H9 (cell line): ENCODE measurements around the gene SMIM36. TPM values are rescaled to one million over a fixed set of nuclear protein-coding genes. Genes with fewer than 3 reads are reported as not detected.
A peak's percentile ranks its signal among the peaks of the same experiment; 100 is the strongest.

Experiments used
- DNase-seq: peaks from one replicate; pipeline ENCODE4 v3.0.0-alpha.2; 2017
- H2AFZ ChIP-seq: one replicate; pipeline ENCODE4 v1.6.1; 2013; ENCODE audit warnings: mild to moderate bottlenecking, low read length, control low read depth, moderate library complexity
- H2AK5ac ChIP-seq: 2 replicates; pipeline ENCODE4 v1.6.1; 2013; ENCODE audit warnings: low read length, control low read depth, mixed read lengths; ENCODE audit not compliant: insufficient read length
- H2BK120ac ChIP-seq: one replicate; pipeline ENCODE4 v1.6.1; 2013; ENCODE audit warnings: low read depth, mild to moderate bottlenecking, low read length, control low read depth, inconsistent platforms; ENCODE audit not compliant: poor library complexity, severe bottlenecking
- H2BK12ac ChIP-seq: 2 replicates; pipeline ENCODE4 v1.6.1; 2013; ENCODE audit warnings: low read length, control low read depth, mixed read lengths, low read depth; ENCODE audit not compliant: insufficient read length
- H2BK15ac ChIP-seq: 2 replicates; pipeline ENCODE4 v1.6.1; 2013; ENCODE audit warnings: low read depth, low read length, control low read depth
- H2BK20ac ChIP-seq: one replicate; pipeline ENCODE4 v1.6.1; 2013; ENCODE audit warnings: low read depth, mild to moderate bottlenecking, low read length, control low read depth, inconsistent platforms; ENCODE audit not compliant: poor library complexity, severe bottlenecking
- H2BK5ac ChIP-seq: 2 replicates; pipeline ENCODE4 v1.6.1; 2013; ENCODE audit warnings: low read length, control low read depth, mixed read lengths; ENCODE audit not compliant: insufficient read length
- H3K14ac ChIP-seq: 2 replicates; pipeline ENCODE4 v1.6.1; 2013; ENCODE audit warnings: low read length, control low read depth; ENCODE audit not compliant: insufficient read depth
- H3K18ac ChIP-seq: 2 replicates; pipeline ENCODE4 v1.6.1; 2013; ENCODE audit warnings: low read depth, mild to moderate bottlenecking, mixed read lengths, low read length, control low read depth; ENCODE audit not compliant: insufficient read length
- H3K23ac ChIP-seq: 2 replicates; pipeline ENCODE4 v1.6.1; 2013; ENCODE audit warnings: low read length, control low read depth, mixed read lengths, low read depth; ENCODE audit not compliant: insufficient read length
- H3K23me2 ChIP-seq: 2 replicates; pipeline ENCODE4 v1.6.1; 2013; ENCODE audit warnings: low read depth, mild to moderate bottlenecking, mixed read lengths, low read length, control low read depth; ENCODE audit not compliant: insufficient read length, poor library complexity, severe bottlenecking
- H3K27ac ChIP-seq: 2 replicates; pipeline ENCODE4 v1.5.1; 2013; ENCODE audit warnings: low read length, control low read depth, mixed read lengths, low read depth; ENCODE audit not compliant: insufficient read length
- H3K27me3 ChIP-seq: 2 replicates; pipeline ENCODE4 v1.6.1; 2013; ENCODE audit warnings: low read length, control low read depth, inconsistent platforms; ENCODE audit not compliant: insufficient read depth
- H3K4ac ChIP-seq: 2 replicates; pipeline ENCODE4 v1.6.1; 2013; ENCODE audit warnings: low read depth, mild to moderate bottlenecking, control low read depth, inconsistent platforms, low read length, moderate library complexity
- H3K4me1 ChIP-seq: 2 replicates; pipeline ENCODE4 v1.6.1; 2013; ENCODE audit warnings: low read length, control low read depth, inconsistent platforms; ENCODE audit not compliant: insufficient read depth
- H3K4me2 ChIP-seq: 2 replicates; pipeline ENCODE4 v1.6.1; 2013; ENCODE audit warnings: low read length, control low read depth, mixed read lengths; ENCODE audit not compliant: insufficient read length, insufficient read depth
- H3K56ac ChIP-seq: 2 replicates; pipeline ENCODE4 v1.6.1; 2013; ENCODE audit warnings: low read depth, mild to moderate bottlenecking, mixed read lengths, low read length, control low read depth; ENCODE audit not compliant: insufficient read length
- H3K79me1 ChIP-seq: 2 replicates; pipeline ENCODE4 v1.6.1; 2013; ENCODE audit warnings: low read depth, mild to moderate bottlenecking, moderate library complexity, low read length, control low read depth, inconsistent platforms; ENCODE audit not compliant: insufficient read depth, poor library complexity, severe bottlenecking
- H3K79me2 ChIP-seq: 2 replicates; pipeline ENCODE4 v1.6.1; 2013; ENCODE audit warnings: low read length, control low read depth, inconsistent platforms; ENCODE audit not compliant: insufficient read depth
- H3K9ac ChIP-seq: 2 replicates; pipeline ENCODE4 v1.6.1; 2013; ENCODE audit warnings: low read length, control low read depth, mixed read lengths; ENCODE audit not compliant: insufficient read length; ENCODE audit errors: extremely low read depth
- H3K9me3 ChIP-seq: one replicate; pipeline ENCODE4 v1.6.1; 2013; ENCODE audit warnings: low read depth, low read length, inconsistent platforms; ENCODE audit not compliant: control insufficient read depth
- H3T11ph ChIP-seq: one replicate; pipeline ENCODE4 v1.6.1; 2013; ENCODE audit warnings: mild to moderate bottlenecking, low read length, control low read depth, inconsistent platforms
- H4K20me1 ChIP-seq: one replicate; pipeline ENCODE4 v1.6.1; 2013; ENCODE audit not compliant: control insufficient read depth, insufficient read length, insufficient read depth
- H4K5ac ChIP-seq: 2 replicates; pipeline ENCODE4 v1.6.1; 2013; ENCODE audit warnings: low read depth, mild to moderate bottlenecking, mixed read lengths, low read length, control low read depth; ENCODE audit not compliant: insufficient read length
- H4K8ac ChIP-seq: replicated peaks from 2 replicates; pipeline ENCODE4 v1.6.1; 2013; ENCODE audit warnings: low read length, control low read depth, mixed read lengths, low read depth; ENCODE audit not compliant: insufficient read length
- H4K91ac ChIP-seq: 2 replicates; pipeline ENCODE4 v1.6.1; 2013; ENCODE audit warnings: low read depth, mild to moderate bottlenecking, moderate library complexity, mixed read lengths, low read length, control low read depth; ENCODE audit not compliant: insufficient read length
- H3K27ac Mint-ChIP-seq, 3 experiments: 2 replicates in 2 of 3; 3 replicates in 1 of 3; pipeline ENCODE4 v1.8.0; 2020 to 2021; ENCODE audit warnings: mixed read lengths in 3 of 3, mild to moderate bottlenecking in 1 of 3, moderate library complexity in 1 of 3
- H3K27me3 Mint-ChIP-seq: 2 replicates; pipeline ENCODE4 v1.8.0; 2021; ENCODE audit warnings: low read depth, mild to moderate bottlenecking, moderate library complexity, mixed read lengths
- H3K36me3 Mint-ChIP-seq, 3 experiments: 2 replicates in 2 of 3; 3 replicates in 1 of 3; pipeline ENCODE4 v1.8.0; 2020 to 2021; ENCODE audit warnings: low read depth in 3 of 3, mixed read lengths in 3 of 3; ENCODE audit not compliant: insufficient read depth in 1 of 3
- H3K4me1 Mint-ChIP-seq, 2 experiments: 2 replicates each; pipeline ENCODE4 v1.8.0; 2020; ENCODE audit warnings: mixed read lengths in 2 of 2
- H3K4me3 Mint-ChIP-seq, 2 experiments: 2 replicates in 1 of 2; 3 replicates in 1 of 2; pipeline ENCODE4 v1.8.0; 2020 to 2021; ENCODE audit warnings: mild to moderate bottlenecking in 2 of 2, mixed read lengths in 2 of 2, moderate library complexity in 1 of 2
- H3K9me3 Mint-ChIP-seq, 2 experiments: 2 replicates in 1 of 2; 3 replicates in 1 of 2; pipeline ENCODE4 v1.8.0; 2020; ENCODE audit warnings: mild to moderate bottlenecking in 2 of 2, mixed read lengths in 2 of 2, moderate library complexity in 1 of 2
- CTCF ChIP-seq: fragments of 200-600 bp; sonication (generic); conservative IDR thresholded peaks from 3 replicates; pipeline ENCODE4 v1.8.0; 2021; ENCODE audit warnings: antibody characterized with exemption, mild to moderate bottlenecking
- WGBS: extraction: QIAGEN DNeasy Blood & Tissue Kit; methylation state at CpG from one replicate; pipeline ENCODE4 v1.1.7; 2013; ENCODE audit warnings: missing lambda C conversion rate, low lambda C conversion rate, mixed read lengths; ENCODE audit not compliant: insufficient read length; ENCODE audit errors: extremely low coverage; 5-methylcytosine and 5-hydroxymethylcytosine counted together
- total RNA-seq: library from RNA; stranded (reverse); gene quantifications from 2 replicates; pipeline ENCODE4 v1.2.1, GENCODE V29; 2021

The SMIM36 gene
- total RNA-seq, 1 experiment from 2014 or later: not detected

GRCh38 chr17:55500103-55500502 lies 11.1 kb downstream of the SMIM36 start:
- H3K18ac ChIP-seq: no peak overlapping the region
- Mint-ChIP-seq H3K4me3 (no peak overlapping the region), H3K36me3 (0 out of 7 replicates have a peak, but pooled peaks cover 0 to 4% (median 1%) of the 10 kb centered on the region in 3 experiments), H3K4me1 (no peaks in the 10 kb centered on the region), H3K27ac (peak overlapping the region in 1 of 3 experiments; percentile 84; a peak in 2 of 7 replicates), H3K27me3 (no peaks in the 10 kb centered on the region), H3K9me3 (peaks cover 2 to 3% of the 10 kb centered on the region in 2 experiments; a peak in 3 of 5 replicates)
- no peak overlapping the region for H2BK120ac ChIP-seq
- no peak overlapping the region for H3K56ac ChIP-seq
- no peak for DNase-seq
- no peak overlapping the region for H2BK12ac ChIP-seq
- no peak overlapping the region for H3K23ac ChIP-seq
- H3K79me1 ChIP-seq: no peaks in the 10 kb centered on the region
- no peaks in the 10 kb centered on the region for H4K20me1 ChIP-seq
- H2BK5ac ChIP-seq: no peak overlapping the region
- no peak overlapping the region for H2BK20ac ChIP-seq
- no CpG with 5 or more reads among the region's 3 CpGs for WGBS
- no peaks in the 10 kb centered on the region for H3K4me1 ChIP-seq
- H3K14ac ChIP-seq: no peak overlapping the region
- H3K27ac ChIP-seq: no peak overlapping the region
- H4K5ac ChIP-seq: no peak overlapping the region
- no peak overlapping the region for H3K4ac ChIP-seq
- H2BK15ac ChIP-seq: no peak overlapping the region
- no peak overlapping the region for H3K4me2 ChIP-seq
- no peak overlapping the region for H3T11ph ChIP-seq
- no peak overlapping the region for H2AK5ac ChIP-seq
- H3K9me3 ChIP-seq: no peaks in the 10 kb centered on the region
- H4K8ac ChIP-seq: no peak overlapping the region
- no peak overlapping the region for H3K9ac ChIP-seq
- no peaks in the 10 kb centered on the region for H3K23me2 ChIP-seq
- H4K91ac ChIP-seq: no peak overlapping the region
- H2AFZ ChIP-seq: no peak overlapping the region
- no peaks in the 10 kb centered on the region for H3K27me3 ChIP-seq
- TF ChIP-seq CTCF: no peak
- H3K79me2 ChIP-seq: no peaks in the 10 kb centered on the region
